Measurements from ENCODE around the gene TBATA. TPM values are rescaled to one million over a fixed set of nuclear protein-coding genes. Genes with fewer than 3 reads are reported as not detected.
"Not testable (repeated sequence)": the region's sequence is repeated elsewhere in the genome, so short reads cannot be mapped to it uniquely, and the experiment has no call there.

The TBATA gene
- total RNA-seq, 1 donor from 2014 or later, result not detected

GRCh38 chr10:70778267-70778924 is 6.8 kb downstream of the TBATA start:
- peak; percentile 31 for DNase-seq (ENCODE audit: low spot score)

GRCh38 chr10:70777063-70777875 is 7.9 kb downstream of the TBATA start:
- DNase-seq (ENCODE audit: low spot score), result peak; percentile 38

- DNase-seq (ENCODE audit: low spot score), result no peak
These were observed 8.6 kb downstream of the TBATA start for GRCh38 chr10:70776455-70777005.

- peak; percentile 37 for DNase-seq (ENCODE audit: low spot score)
These were observed 9.3 kb downstream of the TBATA start for GRCh38 chr10:70775679-70776454.

GRCh38 chr10:70774810-70775678 is 10.1 kb downstream of the TBATA start:
- DNase-seq (ENCODE audit: low spot score), result peak; percentile 40

GRCh38 chr10:70773965-70774809 is 11.0 kb downstream of the TBATA start:
- DNase-seq (ENCODE audit: low spot score), result peak; percentile 32

- DNase-seq (ENCODE audit: low spot score), result no peak
These were observed 11.7 kb downstream of the TBATA start for GRCh38 chr10:70773461-70773860.

- DNase-seq (ENCODE audit: low spot score), result peak; percentile 36
These were observed 12.6 kb downstream of the TBATA start for GRCh38 chr10:70772627-70773026.

- DNase-seq (ENCODE audit: low spot score), result peak; percentile 29
These were observed 13.6 kb downstream of the TBATA start for GRCh38 chr10:70771311-70772194.

GRCh38 chr10:70770516-70770915 is 14.7 kb downstream of the TBATA start:
- peak; percentile 34 for DNase-seq (ENCODE audit: low spot score)

GRCh38 chr10:70770001-70770400 is 15.2 kb downstream of the TBATA start:
- DNase-seq (ENCODE audit: low spot score), result no peak

- no peak for DNase-seq (ENCODE audit: low spot score)
These were observed 16.1 kb downstream of the TBATA start for GRCh38 chr10:70769121-70769520.

GRCh38 chr10:70768026-70768685 is 17.0 kb downstream of the TBATA start:
- not testable (repeated sequence) for DNase-seq (ENCODE audit: low spot score)

GRCh38 chr10:70765794-70766594 is 19.2 kb downstream of the TBATA start:
- no peak for DNase-seq (ENCODE audit: low spot score)

GRCh38 chr10:70763567-70763966 is 21.6 kb downstream of the TBATA start:
- DNase-seq (ENCODE audit: low spot score), result no peak

- DNase-seq (ENCODE audit: low spot score), result no peak
These were observed 22.6 kb downstream of the TBATA start for GRCh38 chr10:70762441-70763175.

Data from ureter (tissue), 1 donor.